Tibial nerve (tissue), 3 donors: ENCODE results near the gene ANKMY1.

Experiments
- EP300 ChIP-seq, 2 donors: sonication (generic); formaldehyde crosslinking; IDR thresholded peaks; one replicate each; pipeline ENCODE4 v1.6.1; 2017; ENCODE audit warnings: antibody characterized with exemption in 2 of 2, mild to moderate bottlenecking in 1 of 2
- POLR2A ChIP-seq, 2 donors: fragments of 450-650 bp; IDR thresholded peaks; one replicate each; pipeline ENCODE4 v1.6.1; 2017; ENCODE audit warnings: antibody characterized with exemption in 2 of 2, mild to moderate bottlenecking in 2 of 2, moderate library complexity in 2 of 2

GRCh38 chr2:240603081-240603835 lies 45.5 kb upstream of the ANKMY1 start:
- no peak for TF ChIP-seq POLR2A (IDR thresholded peaks at IDR 0.05)
- no peak for TF ChIP-seq EP300 (IDR thresholded peaks at IDR 0.05)
